HG03565 (cell line): ENCODE results near the gene CNPY3.
"Not testable (repeated sequence)": the region's sequence is repeated elsewhere in the genome, so short reads cannot be mapped to it uniquely, and the experiment has no call there.

ENCODE experiments used
- ATAC-seq: cut with Tn5 transposase; IDR thresholded peaks from one replicate; pipeline ENCODE4 v1.9.1; 2021; ENCODE audit warnings: mild to moderate bottlenecking, moderate library complexity; ENCODE audit not compliant: unreplicated experiment

CNPY3 gene

GRCh38 chr6:42914546-42914945 lies 14.7 kb upstream of the CNPY3 start:
- ATAC-seq, result no peak

- ATAC-seq, result no peak
Measured at GRCh38 chr6:42915732-42916131, 13.5 kb upstream of the CNPY3 start, which contains the start of gene PTCRA. Gene PTCRA (plus strand): TSS chr6:42916053. CDS start chr6:42916070, 17 bp downstream.

GRCh38 chr6:42916288-42916687 lies 13.0 kb upstream of the CNPY3 start:
- ATAC-seq, result no peak

GRCh38 chr6:42921801-42922200 lies 7.5 kb upstream of the CNPY3 start:
- no peak for ATAC-seq

GRCh38 chr6:42923666-42924065 lies 5.6 kb upstream of the CNPY3 start:
- no peak for ATAC-seq

- no peak for ATAC-seq
Measured at GRCh38 chr6:42925248-42925857, 3.9 kb upstream of the CNPY3 start.

GRCh38 chr6:42929821-42930360 lies 611 bp downstream of the CNPY3 start:
- peak; percentile 51 for ATAC-seq

- no peak for ATAC-seq
Measured at GRCh38 chr6:42932412-42932811, 3.1 kb downstream of the CNPY3 start.

GRCh38 chr6:42933205-42933604 lies 3.9 kb downstream of the CNPY3 start:
- ATAC-seq, result no peak

- no peak for ATAC-seq
Measured at GRCh38 chr6:42935322-42935721, 6.0 kb downstream of the CNPY3 start.

- ATAC-seq, result no peak
Measured at GRCh38 chr6:42936398-42936797, 7.1 kb downstream of the CNPY3 start.

GRCh38 chr6:42937548-42938427 lies 8.5 kb downstream of the CNPY3 start:
- no peak for ATAC-seq

GRCh38 chr6:42938428-42938796 lies 9.1 kb downstream of the CNPY3 start:
- no peak for ATAC-seq

- no peak for ATAC-seq
Measured at GRCh38 chr6:42938987-42939809, 9.9 kb downstream of the CNPY3 start.

- no peak for ATAC-seq
Measured at GRCh38 chr6:42939810-42940167, 10.5 kb downstream of the CNPY3 start.

GRCh38 chr6:42940493-42941045 lies 11.3 kb downstream of the CNPY3 start:
- ATAC-seq, result no peak

- not testable (repeated sequence) for ATAC-seq
Measured at GRCh38 chr6:42941356-42941755, 12.1 kb downstream of the CNPY3 start.

- ATAC-seq, result no peak
Measured at GRCh38 chr6:42942444-42942843, 13.2 kb downstream of the CNPY3 start.

GRCh38 chr6:42947950-42948349 lies 18.7 kb downstream of the CNPY3 start:
- no peak for ATAC-seq

- no peak for ATAC-seq
Measured at GRCh38 chr6:42952389-42952788, 23.1 kb downstream of the CNPY3 start.

GRCh38 chr6:42954405-42954804 lies 25.1 kb downstream of the CNPY3 start:
- not testable (repeated sequence) for ATAC-seq
